ENCODE results near the gene ALKAL2.

Gene ALKAL2

DNA sequence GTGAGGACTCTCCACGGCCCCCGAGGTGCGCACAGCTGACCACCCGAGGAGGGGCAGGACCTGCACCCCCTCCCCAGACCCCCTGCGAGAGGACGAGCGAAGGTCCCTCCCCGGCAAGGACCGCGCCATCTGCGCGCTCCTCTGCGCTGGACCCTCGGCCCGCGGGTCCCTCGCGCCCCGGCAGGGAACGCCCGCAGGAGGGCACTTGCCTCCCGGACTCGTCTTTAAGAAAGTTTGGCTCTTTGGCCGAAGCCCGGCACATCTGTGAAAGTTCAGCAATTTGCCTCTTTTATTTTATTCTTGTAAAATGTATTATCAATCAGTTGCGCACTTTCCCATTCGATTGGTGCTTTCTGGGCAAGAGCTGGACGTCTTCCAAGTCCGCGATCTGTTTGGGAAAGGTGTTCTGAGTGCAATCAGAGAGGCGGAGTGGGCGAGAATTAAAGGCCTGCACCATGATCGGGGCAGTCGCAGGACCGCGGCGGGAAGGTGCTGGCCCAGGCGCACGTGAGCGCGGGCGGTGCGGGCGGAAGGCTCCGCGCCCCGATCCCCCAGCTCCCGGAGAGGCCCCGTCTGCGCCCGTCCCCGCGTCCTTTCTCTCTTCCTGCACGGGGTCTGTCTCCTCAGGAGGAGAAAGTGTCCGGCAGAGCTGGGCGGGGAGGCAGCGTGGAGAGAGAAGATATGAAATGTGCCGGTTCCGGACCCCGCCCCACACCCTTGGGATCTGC is 1.6 kb upstream of the ALKAL2 start:
- H2AFZ ChIP-seq (ENCODE audit: low read length), result no peak overlapping the region
- H3K36me3 ChIP-seq (ENCODE audit: insufficient read depth, low read length), result no peaks in the 10 kb centered on the region
- H3K9ac ChIP-seq (ENCODE audit: low read length), result no peak overlapping the region
- no peaks in the 10 kb centered on the region for H3K79me2 ChIP-seq (ENCODE audit: insufficient read depth, low read length)
- H3K4me2 ChIP-seq (ENCODE audit: low read length), result no peak overlapping the region
- no peaks in the 10 kb centered on the region for H3K4me1 ChIP-seq (ENCODE audit: insufficient read depth, low read length, severe bottlenecking)
- TF ChIP-seq, protein P1, sequence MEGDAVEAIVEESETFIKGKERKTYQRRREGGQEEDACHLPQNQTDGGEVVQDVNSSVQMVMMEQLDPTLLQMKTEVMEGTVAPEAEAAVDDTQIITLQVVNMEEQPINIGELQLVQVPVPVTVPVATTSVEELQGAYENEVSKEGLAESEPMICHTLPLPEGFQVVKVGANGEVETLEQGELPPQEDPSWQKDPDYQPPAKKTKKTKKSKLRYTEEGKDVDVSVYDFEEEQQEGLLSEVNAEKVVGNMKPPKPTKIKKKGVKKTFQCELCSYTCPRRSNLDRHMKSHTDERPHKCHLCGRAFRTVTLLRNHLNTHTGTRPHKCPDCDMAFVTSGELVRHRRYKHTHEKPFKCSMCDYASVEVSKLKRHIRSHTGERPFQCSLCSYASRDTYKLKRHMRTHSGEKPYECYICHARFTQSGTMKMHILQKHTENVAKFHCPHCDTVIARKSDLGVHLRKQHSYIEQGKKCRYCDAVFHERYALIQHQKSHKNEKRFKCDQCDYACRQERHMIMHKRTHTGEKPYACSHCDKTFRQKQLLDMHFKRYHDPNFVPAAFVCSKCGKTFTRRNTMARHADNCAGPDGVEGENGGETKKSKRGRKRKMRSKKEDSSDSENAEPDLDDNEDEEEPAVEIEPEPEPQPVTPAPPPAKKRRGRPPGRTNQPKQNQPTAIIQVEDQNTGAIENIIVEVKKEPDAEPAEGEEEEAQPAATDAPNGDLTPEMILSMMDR (IDR thresholded peaks at IDR 0.05; ENCODE audit: low read length), result no peak
- H3F3A ChIP-seq (ENCODE audit: insufficient read depth, low read length), result no peaks in the 10 kb centered on the region
- H3K4me3 ChIP-seq (ENCODE audit: low read depth, low read length, poor library complexity, severe bottlenecking), result no peak overlapping the region
- H3K9me3 ChIP-seq (ENCODE audit: low read length), result no peaks in the 10 kb centered on the region
- H3K9me2 ChIP-seq (ENCODE audit: low read depth, low read length), result no peaks in the 10 kb centered on the region
- H4K20me1 ChIP-seq (ENCODE audit: insufficient read depth, low read length), result no peaks in the 10 kb centered on the region
- H3K27me3 ChIP-seq (ENCODE audit: insufficient read depth, low read length), result no peaks in the 10 kb centered on the region
- H3K27ac ChIP-seq (ENCODE audit: low read depth, low read length, poor library complexity, severe bottlenecking), result no peak overlapping the region

- no peaks in the 10 kb centered on the region for H3K9me3 ChIP-seq (ENCODE audit: low read length)
- H4K20me1 ChIP-seq (ENCODE audit: insufficient read depth, low read length), result no peaks in the 10 kb centered on the region
- no peaks in the 10 kb centered on the region for H3K36me3 ChIP-seq (ENCODE audit: insufficient read depth, low read length)
- H3K27ac ChIP-seq (ENCODE audit: low read depth, low read length, poor library complexity, severe bottlenecking), result no peak overlapping the region
- no peaks in the 10 kb centered on the region for H3K27me3 ChIP-seq (ENCODE audit: insufficient read depth, low read length)
- no peak overlapping the region for H2AFZ ChIP-seq (ENCODE audit: low read length)
- no peaks in the 10 kb centered on the region for H3K9me2 ChIP-seq (ENCODE audit: low read depth, low read length)
- TF ChIP-seq EZH2 (IDR thresholded peaks at IDR 0.05; ENCODE audit: borderline replicate concordance, low read length), result no peak
- TF ChIP-seq, protein P1 (IDR thresholded peaks at IDR 0.05; ENCODE audit: low read length), result no peak
- no peaks in the 10 kb centered on the region for H3K79me2 ChIP-seq (ENCODE audit: insufficient read depth, low read length)
- H3K9ac ChIP-seq (ENCODE audit: low read length), result no peak overlapping the region
- no peaks in the 10 kb centered on the region for H3K4me1 ChIP-seq (ENCODE audit: insufficient read depth, low read length, severe bottlenecking)
- H3K4me3 ChIP-seq (ENCODE audit: low read depth, low read length, poor library complexity, severe bottlenecking), result no peak overlapping the region
- no peaks in the 10 kb centered on the region for H3F3A ChIP-seq (ENCODE audit: insufficient read depth, low read length)
- H3K4me2 ChIP-seq (ENCODE audit: low read length), result no peak overlapping the region
Measured at GRCh38 chr2:288758-289361, 969 bp upstream of the ALKAL2 start.

DNA sequence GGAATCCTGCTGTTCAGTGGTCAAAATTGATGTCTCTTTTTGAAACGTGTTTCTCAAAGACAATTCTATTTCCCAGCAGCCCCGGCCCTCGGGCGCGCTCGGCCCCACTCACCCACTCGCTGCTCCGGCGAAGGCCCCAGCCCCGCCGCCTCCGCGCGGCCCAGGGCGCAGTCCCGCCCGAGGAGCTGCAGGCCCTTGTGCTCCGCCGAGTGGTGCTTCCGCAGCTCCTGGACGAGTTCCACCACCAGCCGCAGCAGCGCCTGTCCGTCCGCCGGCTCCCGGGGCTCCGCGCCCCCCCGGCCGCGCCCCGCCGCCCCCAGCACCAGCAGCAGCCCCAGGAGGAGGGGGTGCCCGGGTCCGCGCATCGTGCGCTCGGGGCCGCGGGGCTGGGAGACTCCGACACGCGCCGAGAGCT is 413 bp downstream of the ALKAL2 start:
- H4K20me1 ChIP-seq (ENCODE audit: insufficient read depth, low read length), result no peaks in the 10 kb centered on the region
- peaks cover under 1% of the 10 kb centered on the region; the same call in 1 of the 2 replicates for H3K36me3 ChIP-seq (ENCODE audit: insufficient read depth, low read length)
- TF ChIP-seq, protein P1 (IDR thresholded peaks at IDR 0.05; ENCODE audit: low read length), result no peak
- no peak for TF ChIP-seq EZH2 (IDR thresholded peaks at IDR 0.05; ENCODE audit: borderline replicate concordance, low read length)
- peak overlapping the region; percentile 46; the same call in 1 of the 2 replicates for H3K4me2 ChIP-seq (ENCODE audit: low read length)
- no peaks in the 10 kb centered on the region for H3K4me1 ChIP-seq (ENCODE audit: insufficient read depth, low read length, severe bottlenecking)
- H3K9me3 ChIP-seq (ENCODE audit: low read length), result no peaks in the 10 kb centered on the region
- H3K4me3 ChIP-seq (ENCODE audit: low read depth, low read length, poor library complexity, severe bottlenecking), result peak overlapping the region; percentile 41
- H2AFZ ChIP-seq (ENCODE audit: low read length), result no peak overlapping the region
- H3K27ac ChIP-seq (ENCODE audit: low read depth, low read length, poor library complexity, severe bottlenecking), result no peak overlapping the region
- H3K9ac ChIP-seq (ENCODE audit: low read length), result no peak overlapping the region
- H3K27me3 ChIP-seq (ENCODE audit: insufficient read depth, low read length), result no peaks in the 10 kb centered on the region
- H3K9me2 ChIP-seq (ENCODE audit: low read depth, low read length), result no peaks in the 10 kb centered on the region
- H3F3A ChIP-seq (ENCODE audit: insufficient read depth, low read length), result no peaks in the 10 kb centered on the region
- H3K79me2 ChIP-seq (ENCODE audit: insufficient read depth, low read length), result no peaks in the 10 kb centered on the region

Measured in OCI-LY1 (cell line).